GM15510 (cell line): Measurements from ENCODE around the gene ZNF232.

Experiments used
- POLR2A ChIP-seq: IDR thresholded peaks from 3 replicates; pipeline ENCODE4 v1.6.1; 2011; ENCODE audit warnings: borderline replicate concordance; ENCODE audit not compliant: insufficient read length; ENCODE audit errors: extremely low read depth

The ZNF232 gene

DNA sequence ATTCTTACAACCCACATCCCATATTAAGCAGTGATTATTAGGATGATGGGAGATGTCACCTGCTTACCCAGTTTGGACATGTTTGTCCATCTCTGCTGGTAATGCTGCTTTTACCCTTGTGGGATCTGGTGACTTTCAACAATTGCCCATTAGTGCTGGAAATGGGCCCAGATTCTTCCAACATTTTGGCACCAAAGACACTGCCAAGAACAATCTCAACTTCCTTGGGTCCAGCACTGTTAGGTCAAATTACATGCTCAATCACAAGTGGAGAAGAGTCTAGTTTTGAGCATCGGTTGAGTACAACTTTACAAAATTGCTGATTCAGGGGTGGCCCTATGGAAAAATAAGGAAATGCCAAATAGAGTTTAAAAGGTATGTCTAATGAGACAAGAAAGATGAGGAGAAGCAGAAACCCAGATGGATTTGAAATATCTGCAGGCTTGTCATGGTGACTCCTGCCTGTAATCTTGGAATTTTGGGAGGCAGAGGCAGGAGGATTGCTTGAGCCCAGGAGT lies 46.4 kb downstream of the ZNF232 start:
- no peak for TF ChIP-seq POLR2A
